GM23338 (cell line): Measurements from ENCODE around the gene PDZD8. TPM values are rescaled to one million over a fixed set of nuclear protein-coding genes. Genes with fewer than 3 reads are reported as not detected.

Source experiments
- ATAC-seq: fragments of 200-7000 bp; cut with Tn5 transposase; 3 replicates; pipeline ENCODE4 v1.9.1; 2020
- DNase-seq: peaks from one replicate; pipeline ENCODE4 v3.0.0-alpha.2; 2015; ENCODE audit warnings: low spot score
- H2AFZ ChIP-seq: fragments of 200-600 bp; sonication (generic); 2 replicates; pipeline ENCODE4 v1.8.0; 2016; ENCODE audit warnings: antibody characterized with exemption, mild to moderate bottlenecking, moderate library complexity
- H3F3A ChIP-seq: fragments of 200-600 bp; sonication (generic); replicated peaks from 2 replicates; pipeline ENCODE4 v1.8.0; 2017; ENCODE audit warnings: antibody characterized with exemption, mixed run types, low read depth
- H3K27ac ChIP-seq: fragments of 200-600 bp; sonication (generic); 2 replicates; pipeline ENCODE4 v1.6.1; 2016; ENCODE audit warnings: low read depth
- H3K27me3 ChIP-seq: fragments of 200-600 bp; sonication (generic); 2 replicates; pipeline ENCODE4 v1.8.0; 2016; ENCODE audit warnings: mild to moderate bottlenecking, mixed run types, moderate library complexity; ENCODE audit not compliant: insufficient read depth
- H3K36me3 ChIP-seq: fragments of 200-600 bp; sonication (generic); 2 replicates; pipeline ENCODE4 v1.8.0; 2016; ENCODE audit warnings: mild to moderate bottlenecking; ENCODE audit not compliant: insufficient read depth
- H3K4me1 ChIP-seq: fragments of 200-600 bp; sonication (generic); 2 replicates; pipeline ENCODE4 v1.8.0; 2016; ENCODE audit warnings: mild to moderate bottlenecking, moderate library complexity; ENCODE audit not compliant: insufficient read depth
- H3K4me2 ChIP-seq: fragments of 200-600 bp; sonication (generic); 2 replicates; pipeline ENCODE4 v1.7.1; 2017; ENCODE audit warnings: mixed run types
- H3K4me3 ChIP-seq: fragments of 200-600 bp; sonication (generic); 2 replicates; pipeline ENCODE4 v1.6.1; 2016; ENCODE audit warnings: mixed run types
- H3K79me2 ChIP-seq: fragments of 200-600 bp; sonication (generic); replicated peaks from 2 replicates; pipeline ENCODE4 v1.8.0; 2017; ENCODE audit warnings: mild to moderate bottlenecking; ENCODE audit not compliant: insufficient read depth
- H3K9me2 ChIP-seq: fragments of 200-600 bp; sonication (generic); 2 replicates; pipeline ENCODE4 v1.8.0; 2017; ENCODE audit not compliant: insufficient read depth
- H4K20me1 ChIP-seq: fragments of 200-600 bp; sonication (generic); replicated peaks from 2 replicates; pipeline ENCODE4 v1.8.0; 2017; ENCODE audit warnings: mild to moderate bottlenecking; ENCODE audit not compliant: insufficient read depth
- H3K27ac Mint-ChIP-seq: 2 replicates; pipeline ENCODE4 v1.8.0; 2020; ENCODE audit warnings: inconsistent platforms, mild to moderate bottlenecking, moderate library complexity, mixed read lengths
- H3K27me3 Mint-ChIP-seq: 3 replicates; pipeline ENCODE4 v1.8.0; 2022; ENCODE audit warnings: low read depth, mild to moderate bottlenecking, moderate library complexity, mixed read lengths, inconsistent platforms; ENCODE audit not compliant: insufficient read depth, poor library complexity
- H3K36me3 Mint-ChIP-seq: 3 replicates; pipeline ENCODE4 v1.8.0; 2021; ENCODE audit warnings: low read depth, mild to moderate bottlenecking, inconsistent platforms, moderate library complexity, mixed read lengths
- H3K4me1 Mint-ChIP-seq: 3 replicates; pipeline ENCODE4 v1.8.0; 2020; ENCODE audit warnings: mild to moderate bottlenecking, inconsistent platforms, mixed read lengths
- H3K4me3 Mint-ChIP-seq: 3 replicates; pipeline ENCODE4 v1.8.0; 2021; ENCODE audit warnings: moderate library complexity, mild to moderate bottlenecking, inconsistent platforms, mixed read lengths
- H3K9me3 Mint-ChIP-seq: 3 replicates; pipeline ENCODE4 v1.8.0; 2020; ENCODE audit warnings: moderate library complexity, mild to moderate bottlenecking, inconsistent platforms, mixed read lengths
- CTCF ChIP-seq, 2 experiments: fragments of 200-600 bp in 1 of 2; sonication (generic) in 1 of 2; conservative IDR thresholded peaks; 2 replicates each; pipeline versions ENCODE4 v1.5.1 to v1.6.1; 2016 to 2017; ENCODE audit warnings: antibody characterized with exemption in 2 of 2, low read depth in 2 of 2, mild to moderate bottlenecking in 2 of 2, moderate library complexity in 1 of 2
- ETS1 ChIP-seq: IDR thresholded peaks from 2 replicates; pipeline ENCODE4 v1.6.1; 2016; ENCODE audit warnings: antibody characterized with exemption
- EZH2 ChIP-seq: fragments of 200-600 bp; sonication (generic); IDR thresholded peaks from one replicate; pipeline ENCODE4 v1.8.0; 2017; ENCODE audit warnings: antibody characterized with exemption, mild to moderate bottlenecking, low read depth; ENCODE audit not compliant: unreplicated experiment
- EZH2phosphoT487 ChIP-seq: fragments of 200-600 bp; sonication (generic); IDR thresholded peaks from one replicate; pipeline ENCODE4 v1.8.1; 2018; ENCODE audit warnings: antibody characterized with exemption; ENCODE audit not compliant: unreplicated experiment
- JUNB ChIP-seq: IDR thresholded peaks from one replicate; pipeline ENCODE4 v1.6.1; 2016; ENCODE audit warnings: antibody characterized with exemption; ENCODE audit not compliant: unreplicated experiment
- NANOG ChIP-seq: IDR thresholded peaks from 2 replicates; pipeline ENCODE4 v1.6.1; 2016; ENCODE audit warnings: antibody characterized with exemption, borderline replicate concordance
- POLR2AphosphoS5 ChIP-seq: IDR thresholded peaks from 2 replicates; pipeline ENCODE4 v1.6.1; 2016; ENCODE audit warnings: antibody characterized with exemption, low read depth
- STAT1 ChIP-seq: IDR thresholded peaks from one replicate; pipeline ENCODE4 v1.6.1; 2016; ENCODE audit warnings: antibody characterized with exemption; ENCODE audit not compliant: unreplicated experiment
- ZNF114 ChIP-seq: fragments of 250-450 bp; sonication (Bioruptor Pico); IDR thresholded peaks from 2 replicates; pipeline ENCODE4 v1.5.0; 2020; ENCODE audit warnings: mild to moderate bottlenecking, moderate library complexity
- ZNF331 ChIP-seq: fragments of 250-450 bp; sonication (Bioruptor Pico); IDR thresholded peaks from 2 replicates; pipeline ENCODE4 v1.5.0; 2020; ENCODE audit warnings: low read depth, mild to moderate bottlenecking, moderate library complexity
- ZNF462 ChIP-seq: fragments of 250-450 bp; sonication (Bioruptor Pico); IDR thresholded peaks from 2 replicates; pipeline ENCODE4 v1.5.0; 2020; ENCODE audit warnings: mild to moderate bottlenecking, moderate library complexity
- polyA plus RNA-seq: library from polyadenylated mRNA; unstranded; fragments of >200 nt; fragmentation: Nextera tagmentation; extraction: Ambion mirVana; gene quantifications from 2 replicates; pipeline ENCODE4 v1.2.1, GENCODE V29; 2016
- total RNA-seq: library from RNA; depleted of rRNA; stranded (reverse); fragments of >200 nt; shearing (Covaris generic); gene quantifications from 2 replicates; pipeline ENCODE4 v1.2.3, GENCODE V29; 2014

The PDZD8 gene
- total and polyA plus RNA-seq, 2 experiments from 2014 or later, result 11.4 to 28.6 TPM

- TF ChIP-seq NANOG, result no peak
- TF ChIP-seq STAT1, result no peak
- TF ChIP-seq EZH2, result no peak
- no peak for TF ChIP-seq CTCF (conservative IDR thresholded peaks at IDR 0.05; ENCODE audit: low read depth in 2 of 2)
- TF ChIP-seq ZNF331 (CRISPR knock-in tag), result no peak
- TF ChIP-seq EZH2phosphoT487, result no peak
- TF ChIP-seq ETS1, result no peak
Observed at GRCh38 chr10:117327262-117327661, 48.0 kb downstream of the PDZD8 start (continued).

- peaks cover 5% of the 10 kb centered on the region for H4K20me1 ChIP-seq
- no peaks in the 10 kb centered on the region for H3K27me3 ChIP-seq
- ATAC-seq, result no peak
- no peak for DNase-seq
- no peak overlapping the region for H3K4me3 Mint-ChIP-seq
- H2AFZ ChIP-seq, result no peak overlapping the region
- no peak overlapping the region for H3K4me2 ChIP-seq
- peaks cover 23% of the 10 kb centered on the region for H3K36me3 Mint-ChIP-seq
- no peak overlapping the region for H3K27ac ChIP-seq
- H3K9me3 Mint-ChIP-seq, result peaks cover 10% of the 10 kb centered on the region; the same call in 2 of the 3 replicates
- H3K4me3 ChIP-seq, result no peak overlapping the region
- H3K79me2 ChIP-seq, result peaks cover 35% of the 10 kb centered on the region
- no peaks in the 10 kb centered on the region for H3K36me3 ChIP-seq
- H3K27me3 Mint-ChIP-seq, result no peaks in the 10 kb centered on the region
- peaks cover 45% of the 10 kb centered on the region for H3K4me1 Mint-ChIP-seq
- peaks cover 41% of the 10 kb centered on the region for H3K4me1 ChIP-seq
- H3K9me2 ChIP-seq, result no peaks in the 10 kb centered on the region
- H3F3A ChIP-seq, result no peaks in the 10 kb centered on the region
- no peak overlapping the region for H3K27ac Mint-ChIP-seq
- no peak for TF ChIP-seq ETS1
- no peak for TF ChIP-seq ZNF331 (CRISPR knock-in tag)
- TF ChIP-seq STAT1, result no peak
- no peak for TF ChIP-seq EZH2
- TF ChIP-seq ZNF462 (CRISPR knock-in tag), result no peak
- TF ChIP-seq ZNF114 (CRISPR knock-in tag), result no peak
- TF ChIP-seq CTCF (conservative IDR thresholded peaks at IDR 0.05; ENCODE audit: low read depth in 2 of 2), result no peak
- no peak for TF ChIP-seq JUNB
- TF ChIP-seq POLR2AphosphoS5, result no peak
- no peak for TF ChIP-seq NANOG
Observed at GRCh38 chr10:117324367-117324766, 50.9 kb downstream of the PDZD8 start.
